Coronary artery (tissue), 2 donors: ENCODE measurements around the gene TLX1.
"Not testable (repeated sequence)": the region's sequence is repeated elsewhere in the genome, so short reads cannot be mapped to it uniquely, and the experiment has no call there.

Experiments used
- DNase-seq: peaks from one replicate; pipeline ENCODE4 v3.0.0-alpha.2; 2017; ENCODE audit warnings: low spot score
- H3K27ac ChIP-seq, 2 donors: fragments of 200-600 bp; sonication (generic); one replicate each; pipeline ENCODE4 v1.5.1; 2016 to 2019
- H3K4me3 ChIP-seq: fragments of 200-600 bp; sonication (generic); 2 replicates; pipeline ENCODE4 v1.5.1; 2016; ENCODE audit warnings: mild to moderate bottlenecking, moderate library complexity
- TF ChIP-seq, protein P1 (sequence below): fragments of 200-600 bp; sonication (generic); IDR thresholded peaks from one replicate; pipeline ENCODE4 v1.5.1; 2019; ENCODE audit warnings: antibody characterized with exemption

The TLX1 gene

DNA sequence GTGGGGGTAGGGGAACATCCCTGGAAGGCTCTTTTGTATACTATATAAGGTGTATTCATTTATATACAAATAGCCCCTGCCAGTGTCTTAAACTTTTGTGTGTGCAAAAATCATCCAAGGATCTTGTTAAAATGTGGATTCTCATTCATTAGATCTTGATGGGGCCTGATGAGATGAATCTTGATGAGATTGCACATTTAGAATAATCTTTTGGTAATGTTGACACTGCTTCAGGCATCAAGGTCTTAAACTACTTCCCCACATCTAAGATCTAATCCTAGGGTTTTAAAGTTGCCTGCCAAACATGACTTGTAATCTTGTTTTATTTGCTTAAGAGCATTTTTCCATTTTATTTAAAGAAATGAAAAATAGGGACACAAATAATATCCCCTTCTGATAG, 13.0 kb downstream of the TLX1 start:
- no peak for DNase-seq
- Histone ChIP-seq H3K27ac (no peak overlapping the region), H3K4me3 (no peak overlapping the region)
- TF ChIP-seq, protein P1, sequence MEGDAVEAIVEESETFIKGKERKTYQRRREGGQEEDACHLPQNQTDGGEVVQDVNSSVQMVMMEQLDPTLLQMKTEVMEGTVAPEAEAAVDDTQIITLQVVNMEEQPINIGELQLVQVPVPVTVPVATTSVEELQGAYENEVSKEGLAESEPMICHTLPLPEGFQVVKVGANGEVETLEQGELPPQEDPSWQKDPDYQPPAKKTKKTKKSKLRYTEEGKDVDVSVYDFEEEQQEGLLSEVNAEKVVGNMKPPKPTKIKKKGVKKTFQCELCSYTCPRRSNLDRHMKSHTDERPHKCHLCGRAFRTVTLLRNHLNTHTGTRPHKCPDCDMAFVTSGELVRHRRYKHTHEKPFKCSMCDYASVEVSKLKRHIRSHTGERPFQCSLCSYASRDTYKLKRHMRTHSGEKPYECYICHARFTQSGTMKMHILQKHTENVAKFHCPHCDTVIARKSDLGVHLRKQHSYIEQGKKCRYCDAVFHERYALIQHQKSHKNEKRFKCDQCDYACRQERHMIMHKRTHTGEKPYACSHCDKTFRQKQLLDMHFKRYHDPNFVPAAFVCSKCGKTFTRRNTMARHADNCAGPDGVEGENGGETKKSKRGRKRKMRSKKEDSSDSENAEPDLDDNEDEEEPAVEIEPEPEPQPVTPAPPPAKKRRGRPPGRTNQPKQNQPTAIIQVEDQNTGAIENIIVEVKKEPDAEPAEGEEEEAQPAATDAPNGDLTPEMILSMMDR = no peak

DNA sequence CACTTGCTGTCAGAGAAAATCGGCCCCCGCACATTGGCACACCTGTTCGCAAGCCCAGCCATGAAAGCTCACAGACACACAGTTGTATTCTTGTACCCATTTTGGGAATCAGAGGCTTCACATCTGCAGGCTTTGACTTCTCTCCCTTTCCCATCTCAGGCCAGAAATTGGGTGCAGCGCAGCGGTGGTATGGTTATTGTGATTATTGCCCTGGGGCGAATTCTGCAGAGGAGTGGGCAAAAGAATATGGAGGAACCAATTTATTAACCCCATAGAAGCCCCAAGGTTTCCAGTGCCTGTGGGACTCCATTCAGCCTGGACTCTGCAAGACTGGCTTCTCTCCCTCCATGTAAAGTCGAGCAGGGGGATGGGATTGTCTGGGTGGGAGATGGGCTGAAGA, 14.0 kb downstream of the TLX1 start:
- TF ChIP-seq, protein P1 = no peak
- DNase-seq = no peak

DNA sequence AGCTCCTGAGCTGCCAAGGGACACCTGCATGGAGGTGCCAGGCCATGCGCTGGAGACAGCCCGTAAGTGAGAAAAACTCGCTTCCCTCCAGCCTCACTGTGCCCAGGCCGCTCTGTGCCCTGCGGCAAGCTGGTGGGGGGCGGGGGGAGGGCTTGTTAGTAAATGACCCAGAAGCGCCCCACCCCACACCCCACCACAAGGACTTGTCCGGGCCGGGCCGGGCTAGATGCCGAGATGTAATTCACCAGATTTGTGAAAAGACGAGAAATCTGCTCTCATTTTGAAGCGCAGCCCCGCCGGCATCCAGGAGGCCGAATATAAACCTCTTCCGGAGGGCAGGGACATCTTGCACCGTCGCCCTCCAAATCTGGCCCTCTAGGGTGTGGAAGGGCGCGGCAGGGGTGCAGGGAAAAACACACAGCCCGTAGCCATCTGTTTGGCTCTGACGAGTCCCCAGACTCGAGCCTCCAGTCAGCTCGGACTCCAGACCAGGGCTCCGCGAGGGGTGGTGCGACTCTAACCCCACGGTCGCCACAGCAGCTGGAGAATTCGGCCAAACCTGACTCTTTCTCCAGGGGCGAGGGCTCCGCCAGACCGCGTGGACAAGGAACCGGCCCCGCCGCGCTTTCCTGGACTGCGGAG, 14.8 kb downstream of the TLX1 start:
- no peak for DNase-seq
- no peak overlapping the region for H3K27ac ChIP-seq
- TF ChIP-seq, protein P1 = no peak
- peak overlapping the region; percentile 38 for H3K4me3 ChIP-seq

More for the DNA sequence above, 14.0 kb downstream of the TLX1 start:
- Histone ChIP-seq H3K27ac (no peak overlapping the region), H3K4me3 (no peak overlapping the region)

DNA sequence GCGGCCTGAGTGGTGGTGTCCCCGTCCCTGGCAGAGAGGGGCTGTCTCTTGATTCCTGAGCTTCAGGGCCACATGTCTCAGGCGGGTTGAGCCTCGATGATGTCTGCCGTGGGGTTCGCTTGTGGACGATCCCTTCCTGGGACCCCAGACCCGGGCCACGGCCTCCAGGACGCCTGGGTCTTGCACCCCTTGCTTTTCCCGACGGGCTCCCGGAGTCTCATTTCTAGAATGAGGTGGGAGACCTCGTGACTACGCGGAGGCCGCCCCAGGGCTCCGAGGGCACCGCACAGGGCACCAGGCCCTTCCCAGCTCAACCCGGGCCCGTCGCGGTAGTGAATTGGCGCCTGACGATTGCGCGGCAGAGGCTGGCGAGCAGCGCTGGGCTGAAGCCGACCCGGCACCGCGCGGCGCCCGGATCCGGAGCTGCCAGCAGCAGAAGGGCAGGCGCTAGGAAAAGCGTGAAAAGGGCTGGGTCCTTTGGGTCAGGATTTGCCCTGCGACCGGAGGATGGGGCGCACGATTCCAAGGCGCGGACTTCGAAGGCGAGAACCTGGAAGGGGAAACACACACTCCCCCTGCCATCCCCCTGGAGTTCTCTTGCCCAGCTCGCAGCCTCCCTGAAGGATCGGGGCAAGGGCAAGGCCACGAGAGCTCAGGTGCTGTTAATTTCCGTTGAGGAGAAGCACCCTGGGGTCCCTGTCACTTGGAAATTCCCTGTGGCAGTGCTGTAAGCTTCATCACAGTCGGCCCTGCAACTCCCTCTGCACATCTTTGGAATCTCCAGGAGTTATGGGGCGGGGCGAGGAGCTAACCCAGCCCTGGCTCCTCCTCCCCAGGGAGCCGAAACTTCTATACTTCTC, 15.5 kb downstream of the TLX1 start:
- TF ChIP-seq, protein P1 = no peak
- H3K27ac ChIP-seq = no peak overlapping the region
- peak overlapping the region; percentile 38 for H3K4me3 ChIP-seq
- no peak for DNase-seq

DNA sequence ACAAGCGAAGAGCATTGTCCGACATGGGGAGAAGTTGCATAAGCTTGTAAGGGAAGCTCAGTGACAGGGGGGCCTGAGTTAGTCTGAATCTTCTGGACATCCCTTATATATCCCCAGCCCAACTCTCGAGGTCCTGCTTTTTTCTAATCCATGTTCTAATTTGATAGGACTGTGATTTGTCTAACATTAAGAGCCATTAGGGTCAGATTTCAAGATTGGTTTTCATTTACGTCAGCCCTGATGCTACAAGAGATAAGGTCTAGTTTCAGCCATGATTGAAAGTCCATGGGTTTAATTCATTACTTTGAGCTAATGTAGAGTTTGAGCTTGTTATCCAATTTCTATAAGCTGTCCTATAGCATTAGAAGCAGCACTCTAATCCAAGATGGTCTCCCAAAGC, 20.3 kb downstream of the TLX1 start:
- DNase-seq = no peak
- TF ChIP-seq, protein P1 = no peak

DNA sequence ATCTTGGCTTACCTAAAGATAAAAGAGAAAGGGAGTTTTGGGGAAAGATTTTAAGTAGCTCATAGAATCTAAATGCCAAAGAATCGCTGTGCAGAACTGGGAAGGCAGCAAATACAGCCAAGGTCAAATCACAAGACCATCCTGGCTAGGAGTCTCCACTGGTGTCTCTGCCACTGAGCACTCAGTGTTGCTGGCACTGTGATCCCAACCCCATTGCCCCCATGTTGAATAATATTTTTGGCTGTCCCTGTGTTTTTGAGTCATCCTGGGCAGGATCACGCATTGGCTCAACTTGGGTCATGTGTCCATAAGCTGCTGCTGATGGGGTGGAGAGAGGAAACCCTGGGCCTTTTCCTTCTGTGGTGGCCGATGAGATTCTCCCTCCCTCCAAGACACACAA, 21.2 kb downstream of the TLX1 start:
- Histone ChIP-seq H3K27ac (no peak overlapping the region), H3K4me3 (no peak overlapping the region)
- DNase-seq = no peak
- TF ChIP-seq, protein P1 = no peak

More for the DNA sequence above, 20.3 kb downstream of the TLX1 start:
- H3K4me3 ChIP-seq = no peak overlapping the region
- no peak overlapping the region for H3K27ac ChIP-seq

DNA sequence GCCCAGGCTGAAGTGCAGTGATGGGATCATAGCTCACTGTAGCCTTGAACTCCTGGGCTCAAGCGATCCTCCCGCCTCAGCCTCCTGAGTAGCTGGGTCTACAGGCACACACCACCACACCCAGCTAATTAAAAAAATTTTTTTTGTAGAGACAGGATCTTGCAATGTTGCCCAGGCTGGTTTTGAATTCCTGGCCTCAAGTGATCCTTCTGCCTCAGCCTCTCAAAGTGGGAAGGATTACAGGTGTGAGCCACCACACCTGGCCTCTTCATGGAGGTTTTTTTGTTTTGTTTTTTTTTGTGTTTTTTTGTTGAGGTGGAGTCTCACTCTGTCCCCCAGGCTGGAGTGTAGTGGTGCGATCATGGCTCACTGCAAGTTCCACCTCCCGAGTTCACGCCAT, 23.4 kb downstream of the TLX1 start:
- DNase-seq, H3K4me3 ChIP-seq, H3K27ac ChIP-seq: not testable (repeated sequence)
